ENCODE measurements around the gene ZNF575.
"Not testable (repeated sequence)": the region's sequence is repeated elsewhere in the genome, so short reads cannot be mapped to it uniquely, and the experiment has no call there.

- not testable (repeated sequence) for TF ChIP-seq CTCF (IDR thresholded peaks at IDR 0.05 in 4 of 5, conservative IDR thresholded peaks at IDR 0.05 in 1 of 5); POLR2A (IDR thresholded peaks at IDR 0.05)
Observed at GRCh38 chr19:43523696-43524095, 9.3 kb upstream of the ZNF575 start.
